Peyer's patch (tissue), 4 donors: ENCODE data around the gene MGST1.

Experiments used
- POLR2A ChIP-seq, 2 donors: fragments of 450-650 bp; IDR thresholded peaks; one replicate each; pipeline ENCODE4 v1.5.1; 2017; ENCODE audit warnings: antibody characterized with exemption in 2 of 2, mild to moderate bottlenecking in 2 of 2, moderate library complexity in 2 of 2
- TF ChIP-seq, protein P1 (sequence below), 6 experiments: fragments of 450-650 bp in 4 of 6; fragments of 200-600 bp in 2 of 6; sonication (generic) in 1 of 6; IDR thresholded peaks; one replicate each; pipeline ENCODE4 v1.5.1; 2017 to 2019; ENCODE audit warnings: antibody characterized with exemption in 6 of 6, mild to moderate bottlenecking in 3 of 6, moderate library complexity in 1 of 6

DNA sequence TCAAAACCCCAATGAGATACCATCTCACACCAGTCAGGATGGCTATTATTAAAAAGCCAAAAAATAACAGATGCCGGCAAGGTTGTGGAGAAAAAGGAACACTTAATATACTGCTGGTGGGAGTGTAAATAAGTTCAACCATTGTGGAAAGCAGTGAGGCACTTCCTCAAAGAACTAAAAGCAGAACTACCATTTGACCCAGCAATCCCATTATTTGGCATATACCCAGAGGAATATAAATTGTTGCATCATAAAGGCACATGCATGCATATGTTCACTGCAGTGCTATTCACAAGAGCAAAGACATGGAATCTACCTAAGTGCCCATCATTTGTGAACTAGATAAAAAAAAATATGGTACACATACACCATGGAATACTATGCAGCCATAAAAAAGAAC, 59.9 kb downstream of the MGST1 start:
- TF ChIP-seq, protein P1, sequence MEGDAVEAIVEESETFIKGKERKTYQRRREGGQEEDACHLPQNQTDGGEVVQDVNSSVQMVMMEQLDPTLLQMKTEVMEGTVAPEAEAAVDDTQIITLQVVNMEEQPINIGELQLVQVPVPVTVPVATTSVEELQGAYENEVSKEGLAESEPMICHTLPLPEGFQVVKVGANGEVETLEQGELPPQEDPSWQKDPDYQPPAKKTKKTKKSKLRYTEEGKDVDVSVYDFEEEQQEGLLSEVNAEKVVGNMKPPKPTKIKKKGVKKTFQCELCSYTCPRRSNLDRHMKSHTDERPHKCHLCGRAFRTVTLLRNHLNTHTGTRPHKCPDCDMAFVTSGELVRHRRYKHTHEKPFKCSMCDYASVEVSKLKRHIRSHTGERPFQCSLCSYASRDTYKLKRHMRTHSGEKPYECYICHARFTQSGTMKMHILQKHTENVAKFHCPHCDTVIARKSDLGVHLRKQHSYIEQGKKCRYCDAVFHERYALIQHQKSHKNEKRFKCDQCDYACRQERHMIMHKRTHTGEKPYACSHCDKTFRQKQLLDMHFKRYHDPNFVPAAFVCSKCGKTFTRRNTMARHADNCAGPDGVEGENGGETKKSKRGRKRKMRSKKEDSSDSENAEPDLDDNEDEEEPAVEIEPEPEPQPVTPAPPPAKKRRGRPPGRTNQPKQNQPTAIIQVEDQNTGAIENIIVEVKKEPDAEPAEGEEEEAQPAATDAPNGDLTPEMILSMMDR (IDR thresholded peaks at IDR 0.05): no peak
- no peak for TF ChIP-seq POLR2A (IDR thresholded peaks at IDR 0.05)
